ENCODE data around the gene ATOH8.
A peak's percentile ranks its signal among the peaks of the same experiment; 100 is the strongest.

ATOH8 gene

DNA sequence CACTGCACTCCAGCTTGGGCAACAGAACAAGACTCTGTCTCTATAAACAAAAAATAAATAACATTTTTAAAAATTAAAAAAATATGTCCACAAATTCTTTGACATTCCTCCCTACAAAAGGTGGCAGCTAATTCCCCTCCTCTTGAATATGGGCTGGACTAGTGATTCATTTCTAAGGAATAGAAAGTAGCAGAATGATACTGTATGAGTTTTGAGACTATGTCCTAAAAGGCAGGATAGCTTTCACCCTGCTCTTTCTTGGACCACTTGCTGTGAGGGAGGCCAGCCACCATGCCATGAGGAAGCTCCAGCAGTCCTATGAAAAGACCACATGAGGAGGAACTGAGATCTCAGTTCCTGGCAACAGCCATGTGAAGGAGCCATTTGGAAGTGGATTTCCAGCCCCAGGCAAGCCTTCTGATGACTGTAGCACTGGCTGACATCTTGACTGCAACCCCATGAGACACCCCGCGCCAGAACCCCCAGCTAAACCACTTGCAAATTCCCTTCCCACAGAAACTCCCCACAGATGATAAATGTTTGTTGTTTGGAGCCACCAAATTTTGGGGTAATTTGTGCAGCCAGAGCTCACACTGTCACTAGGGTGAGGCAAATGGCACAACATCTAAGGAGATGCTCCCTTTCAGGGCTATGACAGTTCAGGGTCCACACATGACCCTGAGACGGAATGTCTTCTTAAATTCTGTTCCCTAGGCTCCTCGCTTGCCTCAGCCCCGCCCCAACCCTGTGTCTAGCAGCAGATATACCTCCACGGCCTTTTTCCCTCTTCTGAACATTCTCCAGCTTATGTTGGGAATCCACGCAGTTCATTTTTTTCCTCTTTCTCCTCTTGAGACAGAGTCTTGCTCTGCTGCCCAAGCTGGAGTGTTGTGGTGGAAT lies 17.1 kb upstream of the ATOH8 start:
- no peak for DNase-seq

DNA sequence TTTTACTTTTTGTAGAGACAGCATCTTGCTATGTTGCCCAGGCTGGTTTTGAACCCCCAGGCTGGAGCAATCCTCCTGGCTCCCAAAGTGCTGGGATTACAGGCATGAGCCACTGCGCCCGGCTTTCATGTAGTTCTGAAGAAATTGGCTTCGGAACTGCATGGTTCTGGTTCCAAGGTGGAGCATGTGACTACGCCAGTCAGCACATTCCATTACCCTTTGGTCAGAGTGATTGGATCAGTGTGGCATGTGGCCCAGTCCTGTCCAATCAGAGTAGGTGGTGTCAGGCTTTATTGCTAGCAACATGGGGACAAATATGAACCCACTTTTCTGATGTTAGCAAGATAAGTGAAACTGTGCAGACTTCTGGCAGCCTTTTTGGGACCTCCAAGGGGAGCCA lies 16.3 kb upstream of the ATOH8 start:
- DNase-seq: peak; percentile 49

DNA sequence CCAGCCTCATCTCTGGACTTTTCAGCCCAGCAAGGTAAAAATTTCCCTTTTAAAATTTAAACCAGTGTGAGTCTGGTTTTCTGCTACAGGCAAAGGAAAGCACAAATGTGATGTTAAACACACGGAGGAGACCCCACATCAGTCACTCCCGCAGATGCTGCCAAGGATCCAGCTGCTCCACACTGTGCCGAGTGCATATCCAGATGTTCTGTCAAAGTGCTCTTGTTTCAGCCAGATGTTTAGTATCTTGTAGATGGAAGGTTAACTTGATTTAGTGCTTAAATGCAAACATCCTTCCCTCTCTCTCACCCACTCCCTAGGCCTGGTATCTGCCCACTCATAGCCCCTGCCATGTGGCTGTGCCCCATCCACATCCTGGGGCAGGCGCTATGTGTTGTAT lies 15.8 kb upstream of the ATOH8 start:
- no peak for DNase-seq

DNA sequence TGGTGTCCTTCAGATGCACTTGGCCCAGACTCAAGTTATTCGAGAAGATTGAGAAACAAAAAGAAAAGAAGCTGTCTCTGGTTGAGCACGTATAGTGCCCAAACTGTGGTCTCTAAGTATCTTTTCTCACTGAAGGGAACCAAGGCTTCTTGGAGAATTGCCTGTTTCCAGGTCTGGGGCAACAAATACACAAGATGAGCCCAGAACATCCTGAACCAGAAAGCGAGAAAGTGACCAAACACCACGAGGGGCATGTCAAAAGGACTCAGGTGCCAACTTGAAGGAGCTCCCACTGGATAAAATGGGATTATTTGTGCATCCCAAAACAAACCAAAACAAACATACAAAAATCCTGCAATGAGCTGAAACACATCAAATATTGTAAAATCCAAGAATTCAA lies 13.6 kb upstream of the ATOH8 start:
- no peak for DNase-seq

DNA sequence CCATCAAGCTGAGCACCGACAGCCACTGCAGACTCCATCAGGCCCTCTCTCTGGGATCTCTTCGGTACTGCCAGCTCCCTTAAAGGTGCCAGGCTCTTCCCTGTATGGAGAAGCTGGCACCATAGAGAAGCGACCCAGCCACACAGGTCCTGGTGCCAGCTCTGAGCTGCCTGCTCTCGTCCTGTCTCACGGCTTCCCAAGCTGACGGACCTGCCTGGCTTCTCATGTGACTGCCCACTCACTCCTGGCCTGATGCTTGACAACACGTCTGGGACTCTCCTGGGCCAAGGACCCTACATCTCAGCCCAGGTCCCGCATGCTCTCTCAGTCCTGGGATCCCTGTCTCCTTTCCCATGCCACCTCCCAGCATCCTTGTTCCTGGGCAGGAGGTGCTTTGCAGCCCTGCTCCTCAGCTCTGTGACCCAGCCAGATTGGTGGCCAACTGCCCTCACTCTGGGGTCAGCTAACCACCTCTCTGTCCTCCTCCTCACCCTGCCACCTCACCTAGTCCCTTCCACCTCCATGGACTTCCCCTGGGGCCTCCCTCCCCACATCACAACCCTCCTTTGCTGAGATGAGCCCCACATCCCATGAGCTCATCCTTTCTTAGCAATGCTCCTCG lies 12.5 kb upstream of the ATOH8 start:
- DNase-seq: no peak

DNA sequence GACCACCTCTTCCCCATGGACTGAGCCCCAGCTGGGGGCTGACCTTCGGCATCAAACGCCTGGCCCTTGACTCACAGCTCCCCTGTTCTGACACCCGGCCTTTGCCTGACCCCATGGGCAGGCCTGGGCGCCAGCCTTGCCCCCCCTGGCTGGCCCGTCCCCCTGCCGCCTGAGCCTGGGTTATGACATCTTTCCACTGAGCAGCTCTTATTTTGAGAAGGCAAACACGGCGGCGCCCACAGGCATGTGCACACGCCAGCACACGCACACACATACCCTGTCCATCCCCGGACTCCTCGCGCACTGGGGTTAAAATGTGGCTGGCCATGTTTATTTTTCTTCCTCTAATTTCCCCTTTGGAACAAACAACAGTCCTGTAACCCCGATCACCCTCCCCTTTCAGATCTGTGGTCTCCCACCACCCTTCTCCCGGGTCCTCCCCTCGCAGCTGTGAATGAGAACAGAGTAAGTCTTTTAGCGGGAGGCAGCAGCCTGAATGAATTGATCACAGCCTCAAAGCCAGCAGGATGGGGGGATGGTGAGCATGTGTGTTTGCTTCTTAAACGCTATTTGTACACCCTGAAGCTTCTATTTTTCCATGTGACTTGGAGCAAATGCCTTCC lies 11.8 kb upstream of the ATOH8 start:
- peak; percentile 77 for DNase-seq

DNA sequence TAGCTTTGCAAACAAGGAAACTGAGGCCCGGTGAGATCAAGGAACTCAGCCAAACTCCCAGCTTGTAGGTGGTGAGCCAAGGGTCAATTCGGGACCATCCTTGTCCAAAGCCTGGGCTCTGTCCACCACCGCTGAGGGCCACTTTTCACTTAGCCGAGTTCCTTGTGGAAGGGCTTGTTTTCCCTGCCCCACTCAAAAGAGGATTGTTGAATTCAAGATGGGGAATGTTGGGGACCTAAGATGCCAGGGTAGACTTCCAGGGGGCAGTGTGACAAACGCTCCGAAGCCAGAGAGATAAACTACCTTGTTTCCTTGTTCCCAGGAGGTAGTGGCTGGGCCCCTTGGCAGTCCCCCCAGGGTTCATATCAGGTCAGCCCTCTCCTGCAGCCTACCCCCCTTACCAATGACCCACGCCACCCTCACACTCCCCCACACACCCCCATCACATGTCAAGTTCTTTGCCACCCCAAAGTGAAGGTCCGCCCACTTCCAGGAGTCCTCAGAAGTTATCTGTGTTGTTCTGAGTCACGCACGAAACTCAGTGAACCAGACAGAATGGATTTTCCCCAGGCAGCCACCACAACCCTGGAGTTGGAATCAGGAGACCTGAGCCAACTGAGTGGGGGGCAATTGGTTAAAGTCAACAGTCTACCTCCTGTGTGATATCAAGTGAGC lies 10.3 kb upstream of the ATOH8 start:
- peak; percentile 80 for DNase-seq

DNA sequence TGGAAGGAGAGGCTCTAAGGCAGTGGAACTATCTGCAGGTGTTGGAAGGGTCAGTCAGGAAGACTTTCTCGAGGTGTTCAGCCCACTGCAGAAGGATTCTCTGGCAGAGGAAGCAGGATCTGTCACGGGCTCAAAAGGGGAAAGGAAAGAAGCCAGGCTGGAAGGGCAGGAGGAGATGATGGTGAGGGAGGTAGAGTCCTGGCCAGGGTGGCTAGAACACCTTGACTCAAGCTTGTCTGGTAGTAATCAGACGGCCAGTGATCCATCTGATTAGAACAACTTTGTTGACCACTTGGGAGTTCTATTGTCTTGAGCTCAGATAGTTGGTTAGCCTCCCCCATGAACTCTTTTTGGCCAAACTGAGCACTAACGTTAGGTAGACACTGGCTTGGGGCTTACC lies 9.7 kb upstream of the ATOH8 start:
- no peak for DNase-seq

DNA sequence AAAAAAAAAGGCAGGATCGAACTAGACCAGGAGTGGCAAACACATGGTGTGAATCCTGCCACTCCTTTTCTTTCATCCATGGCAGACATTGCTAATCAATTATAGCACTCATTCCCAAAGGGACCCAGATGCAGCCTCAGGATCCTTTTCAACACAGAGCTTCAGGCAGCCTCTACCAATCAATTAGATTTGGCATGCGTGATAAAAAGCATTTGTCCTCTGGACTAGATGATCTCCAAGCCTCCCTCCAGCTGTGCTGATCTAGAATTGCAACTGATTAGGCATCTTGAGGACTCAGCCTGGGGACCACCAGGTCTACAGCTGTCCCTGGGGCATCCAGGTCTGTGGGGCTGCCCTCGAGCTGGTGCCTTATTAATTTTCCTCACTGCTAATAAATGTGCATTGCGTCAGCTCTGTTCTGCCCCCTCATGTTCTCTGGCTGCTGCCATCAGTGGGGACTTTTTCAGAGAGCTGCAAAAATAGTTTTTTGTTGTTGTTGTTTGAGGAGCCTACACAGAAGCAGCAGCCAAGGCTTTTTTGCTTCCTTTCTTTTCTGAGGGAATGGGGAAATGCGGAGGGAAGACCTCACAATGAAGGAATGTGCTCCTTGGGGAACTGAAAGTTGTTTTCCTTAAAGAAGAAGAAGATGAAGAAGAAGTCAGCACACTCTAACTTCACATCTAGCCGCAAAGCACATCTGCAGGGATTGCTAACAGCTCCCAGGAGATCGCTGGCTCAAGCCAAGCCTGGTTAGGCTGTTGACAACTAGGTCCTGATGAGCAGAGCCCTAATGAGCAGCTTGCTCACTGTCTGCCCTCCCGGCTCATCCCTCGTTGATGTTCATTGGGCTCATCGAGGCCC lies 8.8 kb upstream of the ATOH8 start:
- DNase-seq: peak; percentile 37

DNA sequence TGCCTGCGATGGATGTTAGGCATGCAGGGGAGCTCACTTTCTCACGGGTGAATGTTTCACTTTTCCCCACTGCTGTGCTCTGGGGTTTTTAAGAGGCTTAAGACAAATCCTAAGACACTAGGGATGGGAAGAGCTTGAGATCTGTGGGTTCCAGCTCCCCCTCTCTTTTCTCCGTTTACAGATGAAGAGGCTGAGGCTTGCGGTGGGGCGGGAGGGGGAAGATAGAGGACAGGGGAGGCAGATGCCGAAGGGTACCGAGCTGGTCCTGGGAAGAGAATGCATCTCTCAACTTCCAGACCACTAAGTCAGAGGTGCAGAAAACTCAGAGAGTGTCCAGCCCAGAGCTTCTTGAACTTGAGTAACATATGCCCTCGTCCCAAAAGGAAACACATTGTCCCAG lies 8.2 kb upstream of the ATOH8 start:
- DNase-seq: no peak

DNA sequence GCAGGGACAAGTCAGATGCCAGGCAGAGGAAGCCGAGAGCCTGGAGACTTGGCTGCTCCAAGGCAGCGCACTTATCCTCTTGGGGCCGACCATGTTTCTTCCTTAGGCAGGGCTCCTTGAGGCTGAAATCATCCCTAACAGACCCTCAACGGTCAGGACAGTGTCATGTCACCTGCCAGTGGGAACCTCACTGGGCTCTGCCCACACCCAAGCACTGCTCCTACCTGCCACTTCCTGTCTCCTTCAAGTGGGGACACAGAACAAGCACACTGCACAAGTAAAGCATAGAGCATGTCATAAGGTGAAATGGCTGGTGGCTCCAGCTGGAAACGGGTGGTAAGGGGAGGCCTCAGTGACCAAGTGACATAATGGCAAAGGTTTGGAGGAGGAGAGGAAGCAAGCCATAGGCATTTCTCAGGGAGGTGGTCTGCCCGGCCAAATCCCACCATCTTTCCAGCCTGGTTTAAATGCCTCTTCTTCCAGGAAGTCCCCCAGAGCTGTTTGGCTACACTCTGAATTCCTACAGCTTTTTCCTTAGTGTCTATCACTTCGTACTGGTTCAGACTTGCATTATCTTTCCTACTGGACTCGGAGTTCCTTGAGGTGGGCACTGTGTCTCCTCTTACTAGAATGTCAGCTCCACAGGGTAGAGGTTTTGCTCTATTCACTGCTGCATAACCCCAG lies 7.3 kb upstream of the ATOH8 start:
- no peak for DNase-seq

DNA sequence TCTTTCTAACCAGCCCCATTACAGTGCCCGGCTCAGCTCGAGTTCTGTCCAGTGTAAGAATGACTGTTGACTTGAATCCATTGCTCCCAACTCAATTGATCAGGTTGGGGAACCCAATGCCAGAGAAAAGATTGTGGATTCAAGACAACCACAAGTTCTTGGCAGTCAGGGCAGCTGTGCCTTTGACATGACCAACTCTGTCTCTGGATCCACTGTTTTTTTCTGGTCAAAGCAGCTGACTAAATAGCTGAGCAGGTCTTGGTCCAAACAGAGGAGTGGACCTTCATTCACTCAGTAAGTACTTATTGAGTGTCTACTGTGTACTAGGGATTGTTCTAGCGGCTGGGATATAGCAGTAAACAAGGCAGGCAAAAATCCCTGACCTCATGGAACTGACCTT lies 6.3 kb upstream of the ATOH8 start:
- no peak for DNase-seq

DNA sequence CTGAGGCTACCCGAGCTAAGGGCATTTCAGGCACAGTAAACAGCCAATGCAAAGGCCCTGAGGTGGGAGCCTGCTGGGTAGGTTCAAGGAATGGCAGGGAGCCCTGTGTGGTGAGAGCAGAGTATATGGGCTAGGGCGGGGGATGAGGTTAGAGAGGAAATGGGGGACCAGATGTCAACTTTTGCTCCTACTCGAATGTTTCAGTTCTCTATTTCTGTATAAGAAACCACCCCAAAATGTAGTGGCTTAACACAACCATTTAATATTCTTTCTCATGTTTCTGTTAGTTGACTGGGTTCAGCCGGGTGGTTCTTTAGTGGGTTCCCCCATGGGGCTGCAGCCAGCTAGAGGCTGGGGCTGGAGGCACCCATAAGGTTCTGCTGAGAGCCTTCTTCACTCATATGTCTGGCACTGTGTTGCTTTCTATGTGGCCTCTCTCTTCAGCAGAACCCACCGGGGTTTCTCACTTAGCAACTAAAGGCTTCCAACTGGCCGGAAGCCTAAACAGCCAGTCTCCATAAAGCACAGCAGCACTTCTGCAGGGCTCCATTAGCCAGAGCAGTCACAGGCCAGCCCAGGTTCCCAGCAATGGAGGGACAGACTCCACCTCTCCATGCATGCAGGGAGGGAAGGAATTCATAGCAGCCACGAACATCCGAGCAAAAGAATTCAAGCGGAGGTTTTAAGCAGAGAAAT lies 5.6 kb upstream of the ATOH8 start:
- no peak for DNase-seq

DNA sequence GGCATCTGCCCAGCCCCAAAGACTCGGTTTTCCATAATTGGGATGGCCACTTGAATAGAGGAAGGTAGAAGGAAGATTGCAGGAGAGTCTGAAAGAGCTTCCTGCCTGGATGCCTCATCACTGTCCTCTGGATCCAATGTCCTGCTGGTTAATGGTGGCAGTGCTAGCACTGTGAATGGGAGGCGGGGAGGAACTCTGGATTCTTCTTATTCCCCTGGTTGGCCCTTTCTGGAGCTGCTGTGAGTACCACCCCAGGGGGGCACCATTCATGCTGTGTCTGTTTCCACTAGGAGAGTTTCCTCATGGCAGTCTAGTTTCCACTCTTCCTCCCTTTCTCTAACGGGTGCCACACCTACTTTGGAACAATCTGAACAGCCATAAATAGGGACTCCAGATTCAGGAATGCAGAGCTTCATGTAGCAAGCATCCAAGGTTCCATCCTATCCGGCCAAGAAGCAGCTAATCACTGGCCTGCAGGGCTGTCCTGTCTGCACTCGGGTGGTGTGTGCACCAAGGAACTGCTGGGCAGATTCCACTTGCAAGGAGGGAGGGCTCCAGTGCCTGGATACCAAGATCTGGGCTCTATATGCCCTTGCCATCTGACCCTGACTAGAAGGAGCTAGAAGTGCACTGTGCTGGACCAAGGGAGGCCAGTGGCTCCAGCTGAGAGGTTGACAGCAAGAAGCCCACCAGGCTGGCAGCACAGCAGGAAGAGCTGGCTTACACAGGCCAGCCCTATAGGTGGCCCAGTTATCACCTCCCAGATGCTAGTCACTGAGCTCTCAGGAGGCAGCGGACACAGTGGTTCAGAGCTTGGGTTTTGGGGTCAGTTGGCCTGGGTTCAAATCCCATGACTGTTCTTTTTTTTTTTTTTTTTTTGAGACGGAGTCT lies 4.6 kb upstream of the ATOH8 start:
- no peak for DNase-seq

DNA sequence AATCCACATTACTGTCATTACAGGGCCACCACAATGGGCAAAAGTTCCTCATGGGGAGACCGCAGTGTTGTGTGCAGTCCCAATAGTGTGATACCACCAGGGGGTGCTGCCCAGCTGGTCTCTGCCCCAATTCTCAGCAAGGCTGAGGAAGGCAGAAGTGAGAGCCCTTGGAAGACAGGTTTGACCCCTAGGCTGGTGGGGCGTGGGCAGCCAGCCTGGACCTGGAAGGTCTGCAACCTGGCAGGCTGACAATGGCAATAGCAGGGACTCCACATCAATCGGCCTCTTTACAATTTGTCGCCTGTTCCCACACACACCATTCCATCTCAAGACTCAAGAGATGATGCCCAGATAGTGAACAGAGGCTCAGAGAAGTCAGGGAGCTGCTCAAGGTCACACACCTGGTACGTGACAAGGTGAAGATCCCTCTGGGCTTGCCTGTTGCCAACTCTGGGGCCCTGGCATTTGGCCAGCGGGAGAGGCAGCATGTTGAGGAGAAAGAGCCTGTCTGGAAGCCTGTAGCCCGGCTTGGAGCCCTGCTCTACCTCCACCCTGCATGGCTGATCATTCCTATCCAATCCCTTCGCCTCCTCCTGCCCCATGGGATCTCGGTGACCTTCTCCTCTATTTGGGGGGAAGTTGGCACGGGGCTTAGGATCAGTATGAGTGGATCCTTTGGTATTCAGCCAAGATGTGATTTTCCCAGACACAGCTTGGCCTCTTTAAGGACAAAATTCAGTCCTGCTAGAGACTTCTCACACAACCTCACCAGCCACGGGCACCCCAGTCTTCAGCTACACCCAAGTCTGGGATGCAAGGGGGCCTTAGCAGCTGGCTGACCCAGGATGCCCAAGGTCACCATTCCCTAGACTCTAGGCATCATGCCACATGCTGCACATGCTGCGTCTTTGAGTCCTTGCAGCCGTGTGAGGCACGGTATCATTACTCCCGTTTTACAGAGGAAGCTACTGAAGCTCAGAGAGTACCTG lies 2.9 kb upstream of the ATOH8 start:
- DNase-seq: peak; percentile 24

DNA sequence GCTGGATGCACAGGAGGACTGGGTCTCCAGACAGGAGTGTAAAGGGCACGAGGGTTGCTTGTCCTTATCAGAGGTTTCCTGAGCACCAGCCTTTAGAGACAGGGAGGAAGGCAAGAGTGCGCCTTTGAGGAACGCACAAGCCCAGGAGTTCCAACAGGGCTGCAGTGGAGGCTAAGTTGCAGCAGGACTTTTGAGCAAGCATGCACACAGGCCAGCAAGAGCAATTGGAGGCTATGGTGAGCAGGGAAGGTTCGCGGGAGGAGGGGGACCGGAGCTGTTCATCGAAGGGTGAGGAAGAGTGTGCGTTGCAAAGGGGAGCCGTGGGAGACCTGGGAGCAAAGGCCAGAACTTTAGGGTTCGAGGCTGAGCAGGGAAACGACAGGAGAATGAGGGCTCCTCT lies 2.2 kb upstream of the ATOH8 start:
- DNase-seq: no peak

DNA sequence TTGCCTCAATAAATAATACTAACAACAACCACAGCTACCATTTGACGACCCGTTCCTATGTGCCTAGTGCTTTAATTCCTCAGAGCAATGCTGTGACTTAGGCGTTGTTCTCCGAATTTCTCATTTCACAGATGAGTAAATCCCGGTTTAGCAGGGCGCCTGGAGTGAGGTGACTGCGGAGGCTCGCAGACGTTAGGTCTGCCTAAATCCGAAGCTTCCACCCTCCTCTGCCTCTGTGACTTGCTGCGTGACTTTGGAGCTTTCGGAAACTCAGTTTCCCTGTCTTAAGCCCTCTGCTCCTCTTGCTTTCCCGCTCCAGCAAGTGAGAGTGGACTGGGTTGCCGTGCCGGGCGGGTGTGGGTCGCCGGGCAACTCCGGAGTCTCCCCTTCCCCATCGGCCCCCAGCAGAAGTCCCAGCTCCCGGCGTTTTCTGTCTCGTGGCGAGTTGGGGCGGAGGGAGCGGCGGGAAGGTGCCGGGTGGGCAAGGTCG lies 711 bp upstream of the ATOH8 start:
- no peak for DNase-seq

DNA sequence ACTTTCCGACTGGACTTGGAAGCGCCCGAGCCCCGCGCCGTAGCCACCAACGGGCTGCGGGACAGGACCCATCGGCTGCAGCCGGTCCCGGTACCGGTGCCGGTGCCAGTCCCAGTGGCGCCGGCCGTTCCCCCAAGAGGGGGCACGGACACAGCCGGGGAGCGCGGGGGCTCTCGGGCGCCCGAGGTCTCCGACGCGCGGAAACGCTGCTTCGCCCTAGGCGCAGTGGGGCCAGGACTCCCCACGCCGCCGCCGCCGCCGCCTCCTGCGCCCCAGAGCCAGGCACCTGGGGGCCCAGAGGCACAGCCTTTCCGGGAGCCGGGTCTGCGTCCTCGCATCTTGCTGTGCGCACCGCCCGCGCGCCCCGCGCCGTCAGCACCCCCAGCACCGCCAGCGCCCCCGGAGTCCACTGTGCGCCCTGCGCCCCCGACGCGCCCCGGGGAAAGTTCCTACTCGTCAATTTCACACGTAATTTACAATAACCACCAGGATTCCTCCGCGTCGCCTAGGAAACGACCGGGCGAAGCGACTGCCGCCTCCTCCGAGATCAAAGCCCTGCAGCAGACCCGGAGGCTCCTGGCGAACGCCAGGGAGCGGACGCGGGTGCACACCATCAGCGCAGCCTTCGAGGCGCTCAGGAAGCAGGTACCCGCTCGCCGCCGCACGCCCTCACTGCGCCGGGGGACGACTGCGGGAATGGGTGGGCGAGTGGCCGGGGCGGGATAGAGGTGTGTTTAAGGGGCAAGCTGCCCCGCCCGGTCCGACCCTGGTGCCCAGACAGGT lies 713 bp downstream of the ATOH8 start:
- DNase-seq: no peak

Measured in kidney glomerular epithelial cell (primary cell).